ENCODE results near the gene MYO1A.
"Not testable (repeated sequence)": the region's sequence is repeated elsewhere in the genome, so short reads cannot be mapped to it uniquely, and the experiment has no call there.

GRCh38 chr12:57053901-57054300 is 4.0 kb upstream of the MYO1A start:
- not testable (repeated sequence) for TF ChIP-seq CTCF, POLR2AphosphoS5 (IDR thresholded peaks at IDR 0.05)
